Calu3 (cell line): ENCODE data around the gene SMG9. TPM values are rescaled to one million over a fixed set of nuclear protein-coding genes. Genes with fewer than 3 reads are reported as not detected.
"Not testable (repeated sequence)": the region's sequence is repeated elsewhere in the genome, so short reads cannot be mapped to it uniquely, and the experiment has no call there.

Experiments
- BruUV-seq: library from RNA; stranded (reverse); fragments of 400-500 nt; replicated peaks from 2 replicates; lab custom pipeline; 2021; lab: Mats Ljungman, UMichigan
- CTCF ChIA-PET: fragments of 300-600 bp; sonication (Branson Sonifier 250); formaldehyde crosslinking; loops from one replicate; lab custom pipeline; 2022; ENCODE audit warnings: antibody characterized with exemption; lab: Charles Lee
- DNase-seq: peaks from one replicate; pipeline ENCODE4 v3.0.0; 2022
- H3K27ac Mint-ChIP-seq: one replicate; pipeline ENCODE4 v1.8.0; 2022; ENCODE audit warnings: mixed read lengths; ENCODE audit not compliant: unreplicated experiment
- H3K27me3 Mint-ChIP-seq: one replicate; pipeline ENCODE4 v1.8.0; 2022; ENCODE audit warnings: mixed read lengths; ENCODE audit not compliant: unreplicated experiment
- H3K36me3 Mint-ChIP-seq: one replicate; pipeline ENCODE4 v1.8.0; 2022; ENCODE audit warnings: mild to moderate bottlenecking, moderate library complexity, mixed read lengths; ENCODE audit not compliant: insufficient read depth, unreplicated experiment
- H3K4me1 Mint-ChIP-seq: one replicate; pipeline ENCODE4 v1.8.0; 2022; ENCODE audit warnings: mild to moderate bottlenecking, low read depth, mixed read lengths; ENCODE audit not compliant: unreplicated experiment
- H3K4me3 Mint-ChIP-seq: one replicate; pipeline ENCODE4 v1.8.0; 2022; ENCODE audit warnings: mild to moderate bottlenecking, low read depth, moderate library complexity, mixed read lengths; ENCODE audit not compliant: unreplicated experiment
- H3K9me3 Mint-ChIP-seq: one replicate; pipeline ENCODE4 v1.8.0; 2022; ENCODE audit warnings: low read depth, mixed read lengths; ENCODE audit not compliant: unreplicated experiment
- CTCF ChIP-seq: fragments of 200-600 bp; IDR thresholded peaks from one replicate; pipeline ENCODE4 v1.8.0; 2022; ENCODE audit warnings: antibody characterized with exemption; ENCODE audit not compliant: unreplicated experiment
- intact Hi-C: fragments of 100-400 bp; cut with micrococcal nuclease; formaldehyde crosslinking; loops from one replicate; pipeline ENCODE4 v1.10.0; 2022; ENCODE audit not compliant: unreplicated experiment
- total RNA-seq: library from RNA; stranded (reverse); gene quantifications from 2 replicates; pipeline ENCODE4 v1.2.3, GENCODE V29; 2022

Gene SMG9
- total RNA-seq, 1 experiment from 2014 or later, result 85.5 TPM

GRCh38 chr19:43767818-43768217 is 13.1 kb upstream of the SMG9 start:
- TF ChIP-seq CTCF, result no peak
- no peaks in the 10 kb centered on the region for H3K27me3 Mint-ChIP-seq
- no peaks in the 10 kb centered on the region for H3K9me3 Mint-ChIP-seq
- intact Hi-C loops, result loop anchor here (2.0 kb wide), 1 partner anchor 17 kb away; no protein-coding TSS in a partner anchor
- peak overlapping the region; percentile 20 for H3K27ac Mint-ChIP-seq
- CTCF ChIA-PET, result interaction anchor here (0.5 to 3.1 kb wide), 4 partner anchors 8 to 235 kb away, joined by 3 to 27 read pairs (median 6); partner anchors contain the start of gene ZNF575
- peaks cover 40% of the 10 kb centered on the region for H3K4me1 Mint-ChIP-seq
- no peak overlapping the region for H3K4me3 Mint-ChIP-seq
- DNase-seq, result no peak
- BruUV-seq, result no TSS peak
- peaks cover 61% of the 10 kb centered on the region for H3K36me3 Mint-ChIP-seq

GRCh38 chr19:43767316-43767715 is 12.6 kb upstream of the SMG9 start:
- Mint-ChIP-seq H3K27me3 (no peaks in the 10 kb centered on the region), H3K36me3 (peaks cover 60% of the 10 kb centered on the region), H3K4me1 (peaks cover 44% of the 10 kb centered on the region), H3K27ac (peak overlapping the region; percentile 20), H3K9me3 (no peaks in the 10 kb centered on the region), H3K4me3 (no peak overlapping the region)
- CTCF ChIA-PET, result interaction anchor here (1.2 to 3.1 kb wide), 3 partner anchors 8 to 42 kb away, joined by 4 to 27 read pairs (median 7); no protein-coding TSS in a partner anchor
- no peak for TF ChIP-seq CTCF
- no TSS peak for BruUV-seq
- intact Hi-C loops, result loop anchor here (2.0 kb wide), 1 partner anchor 17 kb away; no protein-coding TSS in a partner anchor
- DNase-seq, result no peak

- intact Hi-C loops, result loop anchor here (2.0 kb wide), 1 partner anchor 18 kb away; no protein-coding TSS in a partner anchor
- no peak for DNase-seq
- TF ChIP-seq CTCF, result no peak
- H3K36me3 Mint-ChIP-seq, result peaks cover 60% of the 10 kb centered on the region
- H3K9me3 Mint-ChIP-seq, result no peaks in the 10 kb centered on the region
- H3K27me3 Mint-ChIP-seq, result no peaks in the 10 kb centered on the region
- no TSS peak for BruUV-seq
- H3K27ac Mint-ChIP-seq, result peak overlapping the region; percentile 59
- no peak overlapping the region for H3K4me3 Mint-ChIP-seq
- H3K4me1 Mint-ChIP-seq, result peaks cover 50% of the 10 kb centered on the region
- CTCF ChIA-PET, result interaction anchor here (1.0 to 3.1 kb wide), 8 partner anchors 9 to 98 kb away, joined by 4 to 27 read pairs (median 6); partner anchors contain the start of gene KCNN4
These were observed 11.9 kb upstream of the SMG9 start for GRCh38 chr19:43766755-43767043.

- Mint-ChIP-seq H3K4me3 (no peak overlapping the region), H3K4me1 (peaks cover 50% of the 10 kb centered on the region), H3K36me3 (peaks cover 51% of the 10 kb centered on the region), H3K27me3 (no peaks in the 10 kb centered on the region), H3K9me3 (no peaks in the 10 kb centered on the region), H3K27ac (peak overlapping the region; percentile 55)
- no peak for TF ChIP-seq CTCF
- intact Hi-C loops, result no loop called here
- DNase-seq, result peak; percentile 77
- no TSS peak for BruUV-seq
- CTCF ChIA-PET, result interaction anchor here (0.7 to 3.1 kb wide), 10 partner anchors 9 to 237 kb away, joined by 3 to 27 read pairs (median 4); partner anchors contain the start of gene KCNN4
These were observed 10.5 kb upstream of the SMG9 start for GRCh38 chr19:43765109-43765876.

GRCh38 chr19:43764684-43765083 is 9.9 kb upstream of the SMG9 start:
- H3K27me3 Mint-ChIP-seq, H3K4me3 Mint-ChIP-seq, DNase-seq, H3K9me3 Mint-ChIP-seq, intact Hi-C loops, BruUV-seq: not testable (repeated sequence)
- Mint-ChIP-seq H3K36me3 (peaks cover 48% of the 10 kb centered on the region), H3K27ac (peak overlapping the region; percentile 55), H3K4me1 (peaks cover 51% of the 10 kb centered on the region)
- CTCF ChIA-PET, result interaction anchor here (0.7 to 3.1 kb wide), 10 partner anchors 9 to 237 kb away, joined by 3 to 27 read pairs (median 4); partner anchors contain the start of gene KCNN4
